HEK293 (cell line): ENCODE measurements around the gene ENDOU.
A peak's percentile ranks its signal among the peaks of the same experiment; 100 is the strongest.

Source experiments
- KLF8 ChIP-seq: fragments of 450-650 bp; formaldehyde crosslinking; IDR thresholded peaks from 2 replicates; pipeline ENCODE4 v1.5.1; 2016; ENCODE audit warnings: missing biosample characterization, missing genetic modification characterization
- PRDM1 ChIP-seq: fragments of 450-650 bp; formaldehyde crosslinking; IDR thresholded peaks from 2 replicates; pipeline ENCODE4; 2016; ENCODE audit warnings: missing biosample characterization, missing genetic modification characterization
- SETDB1 ChIP-seq: IDR thresholded peaks from one replicate; pipeline ENCODE4 v1.6.1; 2017; ENCODE audit warnings: mild to moderate bottlenecking, low read length, moderate library complexity, mixed read lengths; ENCODE audit not compliant: insufficient read length
- SP3 ChIP-seq: fragments of 450-650 bp; formaldehyde crosslinking; IDR thresholded peaks from 2 replicates; pipeline ENCODE4 v1.5.1; 2016; ENCODE audit warnings: missing biosample characterization, missing genetic modification characterization
- ZBTB20 ChIP-seq: fragments of 450-650 bp; formaldehyde crosslinking; IDR thresholded peaks from 2 replicates; pipeline ENCODE4 v1.5.1; 2016; ENCODE audit warnings: missing biosample characterization, missing genetic modification characterization
- ZBTB21 ChIP-seq: fragments of 450-650 bp; formaldehyde crosslinking; IDR thresholded peaks from 2 replicates; pipeline ENCODE4 v1.5.1; 2017; ENCODE audit warnings: missing biosample characterization, missing genetic modification characterization
- ZNF423 ChIP-seq: fragments of 450-650 bp; formaldehyde crosslinking; IDR thresholded peaks from 2 replicates; pipeline ENCODE4 v1.5.1; 2016; ENCODE audit warnings: missing biosample characterization, missing genetic modification characterization
- ZNF521 ChIP-seq: fragments of 450-650 bp; formaldehyde crosslinking; IDR thresholded peaks from 2 replicates; pipeline ENCODE4 v1.5.1; 2017; ENCODE audit warnings: missing biosample characterization, mild to moderate bottlenecking, missing genetic modification characterization
- ZNF548 ChIP-seq: fragments of 450-650 bp; formaldehyde crosslinking; IDR thresholded peaks from 2 replicates; pipeline ENCODE4 v1.5.1; 2016; ENCODE audit warnings: missing biosample characterization, missing genetic modification characterization
- ZNF555 ChIP-seq: fragments of 450-650 bp; formaldehyde crosslinking; conservative IDR thresholded peaks from 2 replicates; pipeline ENCODE4 v1.5.1; 2017; ENCODE audit warnings: missing biosample characterization, mild to moderate bottlenecking, missing genetic modification characterization, inconsistent platforms
- ZNF561 ChIP-seq: fragments of 450-650 bp; IDR thresholded peaks from 2 replicates; pipeline ENCODE4 v1.5.1; 2018; ENCODE audit warnings: missing biosample characterization, missing genetic modification characterization, borderline replicate concordance
- ZNF621 ChIP-seq: fragments of 450-650 bp; formaldehyde crosslinking; IDR thresholded peaks from 2 replicates; pipeline ENCODE4 v1.5.1; 2017; ENCODE audit warnings: missing biosample characterization, missing genetic modification characterization
- ZNF623 ChIP-seq: fragments of 450-650 bp; formaldehyde crosslinking; IDR thresholded peaks from 2 replicates; pipeline ENCODE4 v1.5.1; 2016; ENCODE audit warnings: missing biosample characterization, missing genetic modification characterization
- ZNF658 ChIP-seq: fragments of 450-650 bp; formaldehyde crosslinking; IDR thresholded peaks from 2 replicates; pipeline ENCODE4; 2016; ENCODE audit warnings: missing biosample characterization, missing genetic modification characterization
- ZNF701 ChIP-seq: fragments of 450-650 bp; formaldehyde crosslinking; IDR thresholded peaks from 2 replicates; pipeline ENCODE4 v1.5.1; 2016; ENCODE audit warnings: missing biosample characterization, missing genetic modification characterization
- ZNF768 ChIP-seq: fragments of 450-650 bp; formaldehyde crosslinking; IDR thresholded peaks from 2 replicates; pipeline ENCODE4 v1.5.1; 2018; ENCODE audit warnings: missing biosample characterization, mild to moderate bottlenecking, missing genetic modification characterization
- ZNF776 ChIP-seq: fragments of 450-650 bp; formaldehyde crosslinking; IDR thresholded peaks from 2 replicates; pipeline ENCODE4 v1.5.0; 2017; ENCODE audit warnings: missing biosample characterization, missing genetic modification characterization, borderline replicate concordance
- ZNF830 ChIP-seq: fragments of 450-650 bp; IDR thresholded peaks from 2 replicates; pipeline ENCODE4 v1.5.0; 2018; ENCODE audit warnings: missing biosample characterization, missing genetic modification characterization, low read depth, mild to moderate bottlenecking, moderate library complexity
- ZSCAN23 ChIP-seq: fragments of 450-650 bp; formaldehyde crosslinking; IDR thresholded peaks from 2 replicates; pipeline ENCODE4 v1.5.1; 2016; ENCODE audit warnings: missing biosample characterization, missing genetic modification characterization
- ZSCAN30 ChIP-seq: fragments of 450-650 bp; IDR thresholded peaks from 2 replicates; pipeline ENCODE4 v1.5.1; 2018; ENCODE audit warnings: missing biosample characterization, mild to moderate bottlenecking, missing genetic modification characterization, moderate library complexity
- TF ChIP-seq, protein P1 (sequence below): fragments of 450-650 bp; formaldehyde crosslinking; IDR thresholded peaks from 2 replicates; pipeline ENCODE4 v1.5.1; 2016; ENCODE audit warnings: missing biosample characterization, missing genetic modification characterization, borderline replicate concordance
- TF ChIP-seq, protein P2 (sequence below): fragments of 450-650 bp; formaldehyde crosslinking; IDR thresholded peaks from 2 replicates; pipeline ENCODE4 v1.5.1; 2017; ENCODE audit warnings: missing biosample characterization, missing genetic modification characterization
- TF ChIP-seq, protein P3 (sequence below): fragments of 450-650 bp; formaldehyde crosslinking; IDR thresholded peaks from 2 replicates; pipeline ENCODE4 v1.5.0; 2017; ENCODE audit warnings: missing biosample characterization, missing genetic modification characterization, borderline replicate concordance
- TF ChIP-seq, protein P4 (sequence below): fragments of 450-650 bp; formaldehyde crosslinking; IDR thresholded peaks from 2 replicates; pipeline ENCODE4; 2016; ENCODE audit warnings: missing biosample characterization, missing genetic modification characterization
- TF ChIP-seq, protein P5 (sequence below): fragments of 450-650 bp; formaldehyde crosslinking; IDR thresholded peaks from 2 replicates; pipeline ENCODE4 v1.5.1; 2016; ENCODE audit warnings: missing biosample characterization, missing genetic modification characterization
- TF ChIP-seq, protein P6 (sequence below): fragments of 450-650 bp; formaldehyde crosslinking; IDR thresholded peaks from 2 replicates; pipeline ENCODE4 v1.5.1; 2017; ENCODE audit warnings: missing biosample characterization, missing genetic modification characterization
- TF ChIP-seq, protein P7 (sequence below): fragments of 450-650 bp; formaldehyde crosslinking; IDR thresholded peaks from 2 replicates; pipeline ENCODE4 v1.5.1; 2016; ENCODE audit warnings: missing biosample characterization, missing genetic modification characterization

Gene ENDOU

DNA sequence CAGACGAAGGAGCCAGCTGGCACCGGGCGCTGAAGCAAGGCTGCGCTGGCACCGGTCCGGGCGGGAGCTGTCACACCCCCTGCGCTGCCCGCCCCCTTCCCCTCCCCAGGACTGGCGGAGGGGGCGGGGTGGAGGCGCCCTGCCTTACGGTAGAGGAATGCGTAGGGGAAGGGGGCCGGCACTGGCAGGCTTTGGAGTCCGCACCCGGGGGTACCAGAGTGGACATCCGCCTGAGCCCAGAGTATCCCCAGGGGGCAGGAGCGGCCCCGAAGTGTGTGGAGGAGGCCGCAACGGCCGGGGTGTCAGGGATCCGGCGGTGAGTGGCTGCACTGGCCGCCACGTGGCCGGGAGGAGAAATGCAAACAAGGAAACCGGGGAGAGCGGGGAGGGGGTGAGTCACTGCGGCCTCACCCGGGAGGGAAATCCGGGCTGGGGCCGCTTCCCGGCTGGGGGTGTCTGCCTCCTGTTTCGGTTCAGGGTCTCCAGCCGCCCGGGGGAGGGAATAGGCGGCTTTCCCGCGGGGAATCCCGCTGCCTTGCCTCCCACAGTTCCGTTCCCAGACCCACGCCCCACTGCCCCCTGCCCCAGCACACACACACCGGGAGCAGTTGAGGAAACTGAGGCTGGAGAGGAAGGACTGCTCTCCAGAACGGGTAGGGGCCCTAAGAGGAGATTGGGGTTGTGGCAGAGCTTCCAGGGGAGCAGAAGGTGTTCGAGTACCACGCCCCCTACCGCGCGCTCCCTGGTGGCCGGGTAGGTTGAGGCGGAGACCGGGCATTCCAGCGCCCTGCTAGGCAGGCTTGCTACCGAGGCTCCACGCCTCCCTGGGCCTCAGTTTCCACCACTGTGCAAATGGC, 33.8 kb upstream of the ENDOU start, which contains the start of gene RAPGEF3 (continued):
- TF ChIP-seq, protein P1, sequence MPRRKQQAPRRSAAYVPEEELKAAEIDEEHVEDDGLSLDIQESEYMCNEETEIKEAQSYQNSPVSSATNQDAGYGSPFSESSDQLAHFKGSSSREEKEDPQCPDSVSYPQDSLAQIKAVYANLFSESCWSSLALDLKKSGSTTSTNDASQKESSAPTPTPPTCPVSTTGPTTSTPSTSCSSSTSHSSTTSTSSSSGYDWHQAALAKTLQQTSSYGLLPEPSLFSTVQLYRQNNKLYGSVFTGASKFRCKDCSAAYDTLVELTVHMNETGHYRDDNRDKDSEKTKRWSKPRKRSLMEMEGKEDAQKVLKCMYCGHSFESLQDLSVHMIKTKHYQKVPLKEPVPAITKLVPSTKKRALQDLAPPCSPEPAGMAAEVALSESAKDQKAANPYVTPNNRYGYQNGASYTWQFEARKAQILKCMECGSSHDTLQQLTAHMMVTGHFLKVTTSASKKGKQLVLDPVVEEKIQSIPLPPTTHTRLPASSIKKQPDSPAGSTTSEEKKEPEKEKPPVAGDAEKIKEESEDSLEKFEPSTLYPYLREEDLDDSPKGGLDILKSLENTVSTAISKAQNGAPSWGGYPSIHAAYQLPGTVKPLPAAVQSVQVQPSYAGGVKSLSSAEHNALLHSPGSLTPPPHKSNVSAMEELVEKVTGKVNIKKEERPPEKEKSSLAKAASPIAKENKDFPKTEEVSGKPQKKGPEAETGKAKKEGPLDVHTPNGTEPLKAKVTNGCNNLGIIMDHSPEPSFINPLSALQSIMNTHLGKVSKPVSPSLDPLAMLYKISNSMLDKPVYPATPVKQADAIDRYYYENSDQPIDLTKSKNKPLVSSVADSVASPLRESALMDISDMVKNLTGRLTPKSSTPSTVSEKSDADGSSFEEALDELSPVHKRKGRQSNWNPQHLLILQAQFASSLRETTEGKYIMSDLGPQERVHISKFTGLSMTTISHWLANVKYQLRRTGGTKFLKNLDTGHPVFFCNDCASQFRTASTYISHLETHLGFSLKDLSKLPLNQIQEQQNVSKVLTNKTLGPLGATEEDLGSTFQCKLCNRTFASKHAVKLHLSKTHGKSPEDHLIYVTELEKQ (tag by site-specific recombination): no peak
- TF ChIP-seq, protein P2, sequence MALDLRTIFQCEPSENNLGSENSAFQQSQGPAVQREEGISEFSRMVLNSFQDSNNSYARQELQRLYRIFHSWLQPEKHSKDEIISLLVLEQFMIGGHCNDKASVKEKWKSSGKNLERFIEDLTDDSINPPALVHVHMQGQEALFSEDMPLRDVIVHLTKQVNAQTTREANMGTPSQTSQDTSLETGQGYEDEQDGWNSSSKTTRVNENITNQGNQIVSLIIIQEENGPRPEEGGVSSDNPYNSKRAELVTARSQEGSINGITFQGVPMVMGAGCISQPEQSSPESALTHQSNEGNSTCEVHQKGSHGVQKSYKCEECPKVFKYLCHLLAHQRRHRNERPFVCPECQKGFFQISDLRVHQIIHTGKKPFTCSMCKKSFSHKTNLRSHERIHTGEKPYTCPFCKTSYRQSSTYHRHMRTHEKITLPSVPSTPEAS (tag by site-specific recombination): no peak
- TF ChIP-seq ZNF776 (no peak), ZNF623 (tag by site-specific recombination) (no peak), SETDB1 (no peak), ZNF658 (tag by site-specific recombination) (no peak), ZBTB20 (tag by site-specific recombination) (peak; percentile 45; the same call in 1 of the 2 replicates), PRDM1 (peak; percentile 92), ZNF423 (tag by site-specific recombination) (peak; percentile 54; the same call in 1 of the 2 replicates), ZNF701 (no peak), ZNF521 (no peak), ZSCAN30 (tag by site-specific recombination) (peak; percentile 51; the same call in 1 of the 2 replicates), ZBTB21 (tag by site-specific recombination) (no peak), ZNF548 (no peak), ZNF830 (tag by site-specific recombination) (no peak), ZNF768 (tag by site-specific recombination) (no peak), ZSCAN23 (tag by site-specific recombination) (no peak), KLF8 (tag by site-specific recombination) (peak; percentile 78; the same call in 1 of the 2 replicates), ZNF555 (tag by site-specific recombination) (no peak), ZNF561 (tag by site-specific recombination) (peak; percentile 86), SP3 (tag by site-specific recombination) (peak; percentile 90), ZNF621 (tag by site-specific recombination) (no peak)
- TF ChIP-seq, protein P3, sequence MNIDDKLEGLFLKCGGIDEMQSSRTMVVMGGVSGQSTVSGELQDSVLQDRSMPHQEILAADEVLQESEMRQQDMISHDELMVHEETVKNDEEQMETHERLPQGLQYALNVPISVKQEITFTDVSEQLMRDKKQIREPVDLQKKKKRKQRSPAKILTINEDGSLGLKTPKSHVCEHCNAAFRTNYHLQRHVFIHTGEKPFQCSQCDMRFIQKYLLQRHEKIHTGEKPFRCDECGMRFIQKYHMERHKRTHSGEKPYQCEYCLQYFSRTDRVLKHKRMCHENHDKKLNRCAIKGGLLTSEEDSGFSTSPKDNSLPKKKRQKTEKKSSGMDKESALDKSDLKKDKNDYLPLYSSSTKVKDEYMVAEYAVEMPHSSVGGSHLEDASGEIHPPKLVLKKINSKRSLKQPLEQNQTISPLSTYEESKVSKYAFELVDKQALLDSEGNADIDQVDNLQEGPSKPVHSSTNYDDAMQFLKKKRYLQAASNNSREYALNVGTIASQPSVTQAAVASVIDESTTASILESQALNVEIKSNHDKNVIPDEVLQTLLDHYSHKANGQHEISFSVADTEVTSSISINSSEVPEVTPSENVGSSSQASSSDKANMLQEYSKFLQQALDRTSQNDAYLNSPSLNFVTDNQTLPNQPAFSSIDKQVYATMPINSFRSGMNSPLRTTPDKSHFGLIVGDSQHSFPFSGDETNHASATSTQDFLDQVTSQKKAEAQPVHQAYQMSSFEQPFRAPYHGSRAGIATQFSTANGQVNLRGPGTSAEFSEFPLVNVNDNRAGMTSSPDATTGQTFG (tag by site-specific recombination): no peak
- TF ChIP-seq, protein P4, sequence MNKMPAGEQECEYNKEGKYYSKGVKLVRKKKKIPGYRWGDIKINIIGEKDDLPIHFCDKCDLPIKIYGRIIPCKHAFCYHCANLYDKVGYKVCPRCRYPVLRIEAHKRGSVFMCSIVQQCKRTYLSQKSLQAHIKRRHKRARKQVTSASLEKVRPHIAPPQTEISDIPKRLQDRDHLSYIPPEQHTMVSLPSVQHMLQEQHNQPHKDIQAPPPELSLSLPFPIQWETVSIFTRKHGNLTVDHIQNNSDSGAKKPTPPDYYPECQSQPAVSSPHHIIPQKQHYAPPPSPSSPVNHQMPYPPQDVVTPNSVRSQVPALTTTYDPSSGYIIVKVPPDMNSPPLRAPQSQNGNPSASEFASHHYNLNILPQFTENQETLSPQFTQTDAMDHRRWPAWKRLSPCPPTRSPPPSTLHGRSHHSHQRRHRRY (tag by site-specific recombination): no peak
- TF ChIP-seq, protein P5, sequence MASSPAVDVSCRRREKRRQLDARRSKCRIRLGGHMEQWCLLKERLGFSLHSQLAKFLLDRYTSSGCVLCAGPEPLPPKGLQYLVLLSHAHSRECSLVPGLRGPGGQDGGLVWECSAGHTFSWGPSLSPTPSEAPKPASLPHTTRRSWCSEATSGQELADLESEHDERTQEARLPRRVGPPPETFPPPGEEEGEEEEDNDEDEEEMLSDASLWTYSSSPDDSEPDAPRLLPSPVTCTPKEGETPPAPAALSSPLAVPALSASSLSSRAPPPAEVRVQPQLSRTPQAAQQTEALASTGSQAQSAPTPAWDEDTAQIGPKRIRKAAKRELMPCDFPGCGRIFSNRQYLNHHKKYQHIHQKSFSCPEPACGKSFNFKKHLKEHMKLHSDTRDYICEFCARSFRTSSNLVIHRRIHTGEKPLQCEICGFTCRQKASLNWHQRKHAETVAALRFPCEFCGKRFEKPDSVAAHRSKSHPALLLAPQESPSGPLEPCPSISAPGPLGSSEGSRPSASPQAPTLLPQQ: no peak
- TF ChIP-seq, protein P6, sequence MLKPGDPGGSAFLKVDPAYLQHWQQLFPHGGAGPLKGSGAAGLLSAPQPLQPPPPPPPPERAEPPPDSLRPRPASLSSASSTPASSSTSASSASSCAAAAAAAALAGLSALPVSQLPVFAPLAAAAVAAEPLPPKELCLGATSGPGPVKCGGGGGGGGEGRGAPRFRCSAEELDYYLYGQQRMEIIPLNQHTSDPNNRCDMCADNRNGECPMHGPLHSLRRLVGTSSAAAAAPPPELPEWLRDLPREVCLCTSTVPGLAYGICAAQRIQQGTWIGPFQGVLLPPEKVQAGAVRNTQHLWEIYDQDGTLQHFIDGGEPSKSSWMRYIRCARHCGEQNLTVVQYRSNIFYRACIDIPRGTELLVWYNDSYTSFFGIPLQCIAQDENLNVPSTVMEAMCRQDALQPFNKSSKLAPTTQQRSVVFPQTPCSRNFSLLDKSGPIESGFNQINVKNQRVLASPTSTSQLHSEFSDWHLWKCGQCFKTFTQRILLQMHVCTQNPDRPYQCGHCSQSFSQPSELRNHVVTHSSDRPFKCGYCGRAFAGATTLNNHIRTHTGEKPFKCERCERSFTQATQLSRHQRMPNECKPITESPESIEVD (tag by site-specific recombination): no peak
- TF ChIP-seq, protein P7, sequence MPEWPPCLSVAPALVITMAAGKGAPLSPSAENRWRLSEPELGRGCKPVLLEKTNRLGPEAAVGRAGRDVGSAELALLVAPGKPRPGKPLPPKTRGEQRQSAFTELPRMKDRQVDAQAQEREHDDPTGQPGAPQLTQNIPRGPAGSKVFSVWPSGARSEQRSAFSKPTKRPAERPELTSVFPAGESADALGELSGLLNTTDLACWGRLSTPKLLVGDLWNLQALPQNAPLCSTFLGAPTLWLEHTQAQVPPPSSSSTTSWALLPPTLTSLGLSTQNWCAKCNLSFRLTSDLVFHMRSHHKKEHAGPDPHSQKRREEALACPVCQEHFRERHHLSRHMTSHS (tag by site-specific recombination): no peak
